Loucy (cell line): Measurements from ENCODE around the gene BPIFB2.

Source experiments
- H2AFZ ChIP-seq: fragments of 200-600 bp; sonication (generic); 2 replicates; pipeline ENCODE4 v1.6.0; 2016; ENCODE audit warnings: antibody characterized with exemption, mild to moderate bottlenecking, low read length, moderate library complexity
- H3F3A ChIP-seq: fragments of 200-600 bp; 2 replicates; pipeline ENCODE4 v1.6.0; 2016; ENCODE audit warnings: antibody characterized with exemption, low read depth, mild to moderate bottlenecking
- H3K27me3 ChIP-seq: fragments of 200-600 bp; sonication (generic); 2 replicates; pipeline ENCODE4 v1.6.1; 2014; ENCODE audit warnings: low read length, mild to moderate bottlenecking; ENCODE audit not compliant: insufficient read depth, poor library complexity, severe bottlenecking
- H3K36me3 ChIP-seq: fragments of 200-600 bp; sonication (generic); 2 replicates; pipeline ENCODE4 v1.6.1; 2016; ENCODE audit warnings: low read length; ENCODE audit not compliant: insufficient read depth
- H3K4me1 ChIP-seq: fragments of 200-600 bp; sonication (generic); 2 replicates; pipeline ENCODE4 v1.5.1; 2014; ENCODE audit warnings: low read length, mild to moderate bottlenecking; ENCODE audit not compliant: insufficient read depth, poor library complexity, severe bottlenecking
- H3K4me2 ChIP-seq: fragments of 200-600 bp; sonication (generic); 2 replicates; pipeline ENCODE4 v1.6.0; 2014; ENCODE audit warnings: antibody characterized with exemption, low read length, low read depth, mild to moderate bottlenecking; ENCODE audit not compliant: poor library complexity, severe bottlenecking
- H3K4me3 ChIP-seq: fragments of 200-600 bp; sonication (generic); 2 replicates; pipeline ENCODE4 v1.5.1; 2014; ENCODE audit warnings: low read length, mild to moderate bottlenecking, mixed read lengths; ENCODE audit not compliant: poor library complexity, severe bottlenecking
- H3K79me2 ChIP-seq: fragments of 200-600 bp; sonication (generic); 2 replicates; pipeline ENCODE4 v1.6.1; 2014; ENCODE audit warnings: low read length; ENCODE audit not compliant: insufficient read depth
- H3K9ac ChIP-seq: fragments of 200-600 bp; sonication (generic); 2 replicates; pipeline ENCODE4 v1.6.0; 2014; ENCODE audit warnings: mild to moderate bottlenecking, low read depth, low read length, moderate library complexity; ENCODE audit not compliant: poor library complexity, severe bottlenecking
- H3K9me2 ChIP-seq: fragments of 200-600 bp; sonication (generic); replicated peaks from 2 replicates; pipeline ENCODE4 v1.6.1; 2016; ENCODE audit warnings: low read depth, low read length, mixed read lengths
- H3K9me3 ChIP-seq: fragments of 200-600 bp; sonication (generic); 2 replicates; pipeline ENCODE4 v1.6.1; 2014; ENCODE audit warnings: mild to moderate bottlenecking, antibody characterized with exemption, low read length, low read depth; ENCODE audit not compliant: insufficient read depth
- H4K20me1 ChIP-seq: fragments of 200-600 bp; sonication (generic); 2 replicates; pipeline ENCODE4 v1.6.0; 2014; ENCODE audit warnings: antibody characterized with exemption, low read length, mild to moderate bottlenecking; ENCODE audit not compliant: insufficient read depth, poor library complexity, severe bottlenecking
- EZH2phosphoT487 ChIP-seq: fragments of 200-600 bp; IDR thresholded peaks from 2 replicates; pipeline ENCODE4 v1.6.1; 2018; ENCODE audit warnings: antibody characterized with exemption, mild to moderate bottlenecking, moderate library complexity, borderline replicate concordance
- TF ChIP-seq, protein P1 (sequence below): fragments of 200-600 bp; sonication (generic); conservative IDR thresholded peaks from 2 replicates; pipeline ENCODE4 v1.5.1; 2014; ENCODE audit warnings: mild to moderate bottlenecking, antibody characterized with exemption, low read length

The BPIFB2 gene

DNA sequence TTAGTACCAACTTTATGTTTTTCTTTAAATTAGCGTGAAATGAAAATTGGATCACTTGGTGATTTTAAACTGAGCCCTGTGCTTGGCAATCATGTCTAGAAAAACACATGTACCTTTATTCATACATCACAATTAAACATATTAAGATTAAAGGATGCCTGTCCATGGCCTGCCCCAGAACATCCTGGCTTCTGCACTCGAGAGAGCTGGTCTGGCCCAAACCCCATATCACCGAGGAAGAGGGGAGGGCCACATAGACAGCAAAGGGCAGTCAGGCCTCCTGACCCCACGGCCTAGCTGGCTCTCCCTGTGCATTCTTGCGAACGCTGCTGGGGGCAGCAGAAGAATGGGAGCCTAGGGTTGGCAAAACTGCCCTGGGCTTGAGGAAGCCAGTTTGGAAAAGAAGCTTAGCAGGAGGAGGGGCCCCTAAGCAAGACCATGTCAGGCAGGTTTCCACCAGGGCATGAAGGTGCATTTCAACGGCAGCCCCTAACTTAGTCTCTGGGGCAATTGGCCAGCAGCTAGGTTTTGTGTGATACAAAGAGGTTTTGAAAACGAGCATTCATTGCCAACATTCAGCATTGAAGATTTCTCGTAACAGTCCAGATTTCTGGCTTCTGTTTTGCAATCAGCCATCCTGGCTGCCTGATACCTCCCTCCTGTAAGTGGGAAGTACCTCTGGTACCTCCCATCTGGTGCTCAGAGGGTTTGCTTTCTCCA lies 54.8 kb downstream of the BPIFB2 start:
- no peaks in the 10 kb centered on the region for H3K27me3 ChIP-seq
- H3K9me3 ChIP-seq, result no peaks in the 10 kb centered on the region
- no peak overlapping the region for H3K4me3 ChIP-seq
- no peaks in the 10 kb centered on the region for H4K20me1 ChIP-seq
- H3K79me2 ChIP-seq, result no peaks in the 10 kb centered on the region
- no peaks in the 10 kb centered on the region for H3K4me1 ChIP-seq
- no peak overlapping the region for H3K4me2 ChIP-seq
- no peaks in the 10 kb centered on the region for H3K36me3 ChIP-seq
- H3K9me2 ChIP-seq, result no peaks in the 10 kb centered on the region
- H2AFZ ChIP-seq, result no peak overlapping the region
- H3K9ac ChIP-seq, result no peak overlapping the region
- no peak for TF ChIP-seq EZH2phosphoT487
- TF ChIP-seq, protein P1, sequence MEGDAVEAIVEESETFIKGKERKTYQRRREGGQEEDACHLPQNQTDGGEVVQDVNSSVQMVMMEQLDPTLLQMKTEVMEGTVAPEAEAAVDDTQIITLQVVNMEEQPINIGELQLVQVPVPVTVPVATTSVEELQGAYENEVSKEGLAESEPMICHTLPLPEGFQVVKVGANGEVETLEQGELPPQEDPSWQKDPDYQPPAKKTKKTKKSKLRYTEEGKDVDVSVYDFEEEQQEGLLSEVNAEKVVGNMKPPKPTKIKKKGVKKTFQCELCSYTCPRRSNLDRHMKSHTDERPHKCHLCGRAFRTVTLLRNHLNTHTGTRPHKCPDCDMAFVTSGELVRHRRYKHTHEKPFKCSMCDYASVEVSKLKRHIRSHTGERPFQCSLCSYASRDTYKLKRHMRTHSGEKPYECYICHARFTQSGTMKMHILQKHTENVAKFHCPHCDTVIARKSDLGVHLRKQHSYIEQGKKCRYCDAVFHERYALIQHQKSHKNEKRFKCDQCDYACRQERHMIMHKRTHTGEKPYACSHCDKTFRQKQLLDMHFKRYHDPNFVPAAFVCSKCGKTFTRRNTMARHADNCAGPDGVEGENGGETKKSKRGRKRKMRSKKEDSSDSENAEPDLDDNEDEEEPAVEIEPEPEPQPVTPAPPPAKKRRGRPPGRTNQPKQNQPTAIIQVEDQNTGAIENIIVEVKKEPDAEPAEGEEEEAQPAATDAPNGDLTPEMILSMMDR, result no peak
- H3F3A ChIP-seq, result no peaks in the 10 kb centered on the region

DNA sequence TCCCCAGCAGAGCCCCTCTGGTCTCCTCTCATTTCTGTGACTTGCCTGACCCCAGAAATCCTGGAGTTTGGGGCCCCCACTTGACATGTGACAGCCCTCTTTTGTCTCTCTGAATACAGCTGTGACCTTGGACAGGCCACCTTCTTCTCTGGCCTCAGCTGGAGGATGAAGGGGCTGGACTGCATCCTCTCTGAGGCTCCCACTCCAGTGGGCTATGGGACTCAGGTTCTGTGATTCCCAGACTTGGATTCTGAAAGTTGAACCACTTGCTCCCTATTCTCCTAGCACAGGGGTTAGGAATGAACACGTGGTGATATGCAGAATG lies 55.3 kb downstream of the BPIFB2 start:
- H3K9me3 ChIP-seq, result no peaks in the 10 kb centered on the region
- no peaks in the 10 kb centered on the region for H3K27me3 ChIP-seq
- no peak for TF ChIP-seq EZH2phosphoT487
- TF ChIP-seq, protein P1, result no peak
- H3K36me3 ChIP-seq, result no peaks in the 10 kb centered on the region
- no peaks in the 10 kb centered on the region for H4K20me1 ChIP-seq
- H3K4me3 ChIP-seq, result no peak overlapping the region
- H3K79me2 ChIP-seq, result no peaks in the 10 kb centered on the region
- H3K4me1 ChIP-seq, result peaks cover under 1% of the 10 kb centered on the region
- H2AFZ ChIP-seq, result no peak overlapping the region
- H3K9ac ChIP-seq, result no peak overlapping the region
- no peaks in the 10 kb centered on the region for H3F3A ChIP-seq
- no peaks in the 10 kb centered on the region for H3K9me2 ChIP-seq
- no peak overlapping the region for H3K4me2 ChIP-seq

DNA sequence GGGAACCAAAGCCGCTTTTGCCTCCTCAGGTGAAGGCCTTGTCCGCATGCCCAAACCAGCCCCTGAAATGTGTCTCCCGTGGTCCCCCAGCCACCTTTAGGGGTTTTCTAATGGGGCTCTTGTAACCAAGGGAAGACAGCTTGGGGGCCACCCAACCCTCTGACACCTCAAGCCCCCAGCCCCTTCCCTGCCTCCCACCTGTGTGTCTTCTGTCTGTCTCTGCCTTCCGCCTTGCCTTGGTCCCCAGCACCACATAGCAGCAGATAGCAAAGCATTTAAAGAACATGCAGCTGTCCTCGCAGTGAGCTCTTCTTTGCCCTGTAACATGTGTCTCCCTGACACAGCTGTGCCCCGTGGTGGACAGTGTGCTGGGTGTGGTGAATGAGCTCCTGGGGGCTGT lies 55.8 kb downstream of the BPIFB2 start:
- no peak overlapping the region for H3K9ac ChIP-seq
- no peaks in the 10 kb centered on the region for H3K79me2 ChIP-seq
- H3K9me3 ChIP-seq, result no peaks in the 10 kb centered on the region
- H3F3A ChIP-seq, result no peaks in the 10 kb centered on the region
- H3K4me2 ChIP-seq, result no peak overlapping the region
- no peak overlapping the region for H2AFZ ChIP-seq
- TF ChIP-seq, protein P1, result no peak
- TF ChIP-seq EZH2phosphoT487, result no peak
- peaks cover 4% of the 10 kb centered on the region for H3K4me1 ChIP-seq
- H3K4me3 ChIP-seq, result no peak overlapping the region
- H4K20me1 ChIP-seq, result no peaks in the 10 kb centered on the region
- no peaks in the 10 kb centered on the region for H3K9me2 ChIP-seq
- no peaks in the 10 kb centered on the region for H3K27me3 ChIP-seq
- H3K36me3 ChIP-seq, result no peaks in the 10 kb centered on the region
